HCT116 (cell line): ENCODE data around the gene IFI44. TPM values are rescaled to one million over a fixed set of nuclear protein-coding genes. Genes with fewer than 3 reads are reported as not detected.

Experiments
- ATAC-seq: fragments of 200-7000 bp; cut with Tn5 transposase; 2 replicates; pipeline ENCODE4 v1.9.1; 2020; ENCODE audit warnings: mild to moderate bottlenecking, moderate library complexity
- BruUV-seq: library from RNA; stranded (reverse); fragments of 400-500 nt; replicated peaks from 2 replicates; lab custom pipeline; 2021; lab: Mats Ljungman, UMichigan
- CTCF ChIA-PET: fragments of 300-600 bp; sonication (Branson Sonifier 250); formaldehyde crosslinking; loops from one replicate; lab custom pipeline; 2021; ENCODE audit warnings: antibody characterized with exemption; lab: Charles Lee
- POLR2A ChIA-PET: fragments of 300-600, 350-600 bp; sonication (Branson Sonifier 250); formaldehyde crosslinking; loops from one replicate; lab custom pipeline; 2021; ENCODE audit warnings: antibody characterized with exemption; lab: Charles Lee
- RAD21 ChIA-PET, 2 experiments: fragments of 300-600 bp; sonication (Branson Sonifier 250); formaldehyde crosslinking; loops; one replicate each; lab custom pipeline; 2023; ENCODE audit warnings: low total read pairs in 2 of 2; ENCODE audit not compliant: uncharacterized antibody in 2 of 2, unreplicated experiment in 2 of 2, low non-redundant PET in 1 of 2; lab: Charles Lee
- DNase-seq: peaks from one replicate; pipeline ENCODE4 v3.0.0-alpha.2; 2010; ENCODE audit warnings: low read depth, low spot score
- H2AFZ ChIP-seq: fragments of 200-600 bp; shearing (Covaris generic), sonication (generic); 2 replicates; pipeline ENCODE4 v1.6.1; 2017; ENCODE audit warnings: low read depth, mixed run types, mixed read lengths, antibody characterized with exemption, low read length; ENCODE audit not compliant: poor library complexity, severe bottlenecking
- H3K27ac ChIP-seq: 2 replicates; pipeline ENCODE4 v1.5.1; 2012; ENCODE audit warnings: low read depth, low read length
- H3K27me3 ChIP-seq: fragments of 200-600 bp; sonication (generic); 2 replicates; pipeline ENCODE4 v1.6.1; 2016; ENCODE audit warnings: mixed run types, low read length, mixed read lengths; ENCODE audit not compliant: insufficient read depth
- H3K36me3 ChIP-seq, 2 experiments: fragments of 200-500 bp in 1 of 2; fragments of 200-600 bp in 1 of 2; sonication (Bioruptor generic) in 1 of 2; sonication (generic) in 1 of 2; 2 replicates each; pipeline versions ENCODE4 v1.5.1 to v1.6.1; 2014 to 2016; ENCODE audit warnings: low read length in 2 of 2, inconsistent platforms in 1 of 2, mixed read lengths in 1 of 2, mixed run types in 1 of 2; ENCODE audit not compliant: insufficient read depth in 2 of 2, control insufficient read depth in 1 of 2
- H3K4me1 ChIP-seq, 2 experiments: fragments of 200-600 bp in 1 of 2; sonication (generic) in 1 of 2; 2 replicates each; pipeline versions ENCODE4 v1.5.1 to v1.6.1; 2012 to 2017; ENCODE audit warnings: low read length in 2 of 2, inconsistent platforms in 1 of 2, mild to moderate bottlenecking in 1 of 2, mixed read lengths in 1 of 2, mixed run types in 1 of 2, moderate library complexity in 1 of 2; ENCODE audit not compliant: insufficient read depth in 2 of 2, control insufficient read depth in 1 of 2
- H3K4me2 ChIP-seq: fragments of 200-600 bp; sonication (generic); 2 replicates; pipeline ENCODE4 v1.6.1; 2017; ENCODE audit warnings: mixed run types, low read length, mixed read lengths
- H3K4me3 ChIP-seq, 2 experiments: fragments of 200-600 bp in 1 of 2; sonication (generic) in 1 of 2; replicated peaks in 1 of 2; 2 replicates each; pipeline ENCODE4 v1.5.1; 2011 to 2016; ENCODE audit warnings: low read length in 2 of 2, control low read depth in 1 of 2, low read depth in 1 of 2, mild to moderate bottlenecking in 1 of 2, mixed read lengths in 1 of 2, mixed run types in 1 of 2
- H3K79me2 ChIP-seq: fragments of 200-600 bp; sonication (generic); 2 replicates; pipeline ENCODE4 v1.6.1; 2017; ENCODE audit warnings: mild to moderate bottlenecking, mixed run types, low read length, moderate library complexity, mixed read lengths; ENCODE audit not compliant: insufficient read depth
- H3K9ac ChIP-seq: fragments of 200-600 bp; sonication (generic); 2 replicates; pipeline ENCODE4 v1.6.1; 2016; ENCODE audit warnings: low read length, mixed read lengths
- H3K9me2 ChIP-seq: fragments of 200-600 bp; sonication (generic), shearing (Covaris generic); 2 replicates; pipeline ENCODE4 v1.6.1; 2017; ENCODE audit warnings: mixed run types, mild to moderate bottlenecking, moderate library complexity; ENCODE audit not compliant: insufficient read depth
- H3K9me3 ChIP-seq, 2 experiments: fragments of 200-500 bp in 1 of 2; fragments of 200-600 bp in 1 of 2; sonication (Bioruptor generic) in 1 of 2; sonication (generic) in 1 of 2; 2 replicates each; pipeline ENCODE4 v1.6.1; 2014 to 2017; ENCODE audit warnings: low read length in 2 of 2, mixed read lengths in 2 of 2, inconsistent platforms in 1 of 2, low read depth in 1 of 2, mild to moderate bottlenecking in 1 of 2, mixed run types in 1 of 2, moderate library complexity in 1 of 2; ENCODE audit not compliant: control insufficient read depth in 1 of 2, insufficient read depth in 1 of 2
- H4K20me1 ChIP-seq: fragments of 200-600 bp; sonication (generic), shearing (Covaris generic); 2 replicates; pipeline ENCODE4 v1.6.1; 2017; ENCODE audit warnings: mixed run types, mild to moderate bottlenecking, moderate library complexity; ENCODE audit not compliant: insufficient read depth
- CBX3 ChIP-seq: IDR thresholded peaks from 2 replicates; pipeline ENCODE4 v1.6.1; 2012; ENCODE audit warnings: low read depth
- CEBPB ChIP-seq: IDR thresholded peaks from 2 replicates; pipeline ENCODE4 v1.6.1; 2012; ENCODE audit warnings: low read depth
- CTCF ChIP-seq, 3 experiments: fragments of 200-600 bp in 1 of 3; sonication (generic) in 1 of 3; IDR thresholded peaks in 2 of 3; conservative IDR thresholded peaks in 1 of 3; 2 replicates each; pipeline ENCODE4 v1.5.1; 2012 to 2017; ENCODE audit warnings: low read depth in 2 of 3, low read length in 2 of 3, antibody characterized with exemption in 1 of 3, borderline replicate concordance in 1 of 3, control low read depth in 1 of 3, mild to moderate bottlenecking in 1 of 3, mixed read lengths in 1 of 3, mixed run types in 1 of 3, moderate library complexity in 1 of 3; ENCODE audit not compliant: insufficient read depth in 1 of 3
- ELF1 ChIP-seq: IDR thresholded peaks from 2 replicates; pipeline ENCODE4 v1.6.1; 2012; ENCODE audit warnings: low read depth, borderline replicate concordance
- EZH2 ChIP-seq: fragments of 200-600 bp; sonication (generic); IDR thresholded peaks from 2 replicates; pipeline ENCODE4 v1.6.1; 2017; ENCODE audit warnings: antibody characterized with exemption, mixed run types
- EZH2phosphoT487 ChIP-seq: fragments of 200-600 bp; IDR thresholded peaks from 2 replicates; pipeline ENCODE4 v1.6.1; 2018; ENCODE audit warnings: antibody characterized with exemption, borderline replicate concordance
- FOSL1 ChIP-seq: IDR thresholded peaks from 2 replicates; pipeline ENCODE4 v1.6.1; 2012; ENCODE audit warnings: low read depth
- JUND ChIP-seq: IDR thresholded peaks from 2 replicates; pipeline ENCODE4 v1.6.1; 2012
- MAX ChIP-seq: IDR thresholded peaks from 2 replicates; pipeline ENCODE4 v1.6.1; 2012
- POLR2A ChIP-seq: IDR thresholded peaks from 2 replicates; pipeline ENCODE4 v1.7.0; 2011; ENCODE audit warnings: borderline replicate concordance; ENCODE audit not compliant: insufficient read depth, insufficient read length; ENCODE audit errors: extremely low read depth
- POLR2AphosphoS5 ChIP-seq: IDR thresholded peaks from 2 replicates; pipeline ENCODE4 v1.6.1; 2011; ENCODE audit warnings: mild to moderate bottlenecking, low read depth, low read length, moderate library complexity
- RAD21 ChIP-seq: IDR thresholded peaks from 2 replicates; pipeline ENCODE4 v1.6.1; 2012; ENCODE audit warnings: low read depth, mild to moderate bottlenecking
- REST ChIP-seq: IDR thresholded peaks from 2 replicates; pipeline ENCODE4 v1.6.1; 2012; ENCODE audit warnings: low read depth
- TCF7L2 ChIP-seq: IDR thresholded peaks from 2 replicates; pipeline ENCODE4 v1.7.0; 2011; ENCODE audit warnings: borderline replicate concordance, inconsistent platforms; ENCODE audit not compliant: insufficient read depth, insufficient read length; ENCODE audit errors: extremely low read depth
- ZFX ChIP-seq: fragments of 450-650 bp; IDR thresholded peaks from 2 replicates; pipeline ENCODE4 v1.6.1; 2017
- intact Hi-C: fragments of 100-400 bp; cut with micrococcal nuclease; formaldehyde crosslinking; loops from 2 replicates; pipeline ENCODE4 v1.10.0; 2022
- total RNA-seq: library from RNA; stranded (reverse); gene quantifications from one replicate; pipeline ENCODE4 v1.2.1, GENCODE V29; 2021; ENCODE audit not compliant: unreplicated experiment

The IFI44 gene
- total RNA-seq, 1 experiment from 2014 or later = 0.66 TPM

- ChIA-PET RAD21 (no interaction called here), POLR2A (no interaction called here), CTCF (no interaction called here)
- intact Hi-C loops = no loop called here
- no peak for ATAC-seq
- no peaks in the 10 kb centered on the region for H3K36me3 ChIP-seq
- no peaks in the 10 kb centered on the region for H3K4me1 ChIP-seq
- TF ChIP-seq FOSL1 (no peak), ELF1 (no peak), CBX3 (no peak), MAX (no peak), CTCF (IDR thresholded peaks at IDR 0.05 in 2 of 3, conservative IDR thresholded peaks at IDR 0.05 in 1 of 3; ENCODE audit: borderline replicate concordance in 1 of 3, insufficient read depth in 1 of 3, low read depth in 2 of 3, low read length in 2 of 3) (no peak), REST (no peak), EZH2phosphoT487 (no peak), POLR2AphosphoS5 (no peak), POLR2A (no peak), ZFX (no peak), CEBPB (no peak), RAD21 (no peak), EZH2 (no peak), TCF7L2 (no peak), JUND (no peak)
- H3K79me2 ChIP-seq = no peaks in the 10 kb centered on the region
- no peak overlapping the region for H3K4me3 ChIP-seq
- no peaks in the 10 kb centered on the region for H3K9me2 ChIP-seq
- no TSS peak for BruUV-seq
- H3K9ac ChIP-seq = no peak overlapping the region
- H2AFZ ChIP-seq = no peak overlapping the region
- no peaks in the 10 kb centered on the region for H3K9me3 ChIP-seq
- no peak overlapping the region for H3K27ac ChIP-seq
- H3K27me3 ChIP-seq = no peaks in the 10 kb centered on the region
- no peaks in the 10 kb centered on the region for H4K20me1 ChIP-seq
- no peak overlapping the region for H3K4me2 ChIP-seq
- DNase-seq = no peak
Measured at GRCh38 chr1:78630600-78630999, 19.0 kb upstream of the IFI44 start.
